Measurements from ENCODE around the gene B4GALT1.

The B4GALT1 gene

GRCh38 chr9:33147416-33148169 lies 19.5 kb downstream of the B4GALT1 start:
- no peak for TF ChIP-seq CTCF (IDR thresholded peaks at IDR 0.05; ENCODE audit: insufficient read depth, low read depth, low read length, missing control alignments)
- no peak for DNase-seq (ENCODE audit: low read depth)
- H3K4me3 ChIP-seq (ENCODE audit: low read length): no peak overlapping the region

GRCh38 chr9:33146298-33146697 lies 20.8 kb downstream of the B4GALT1 start:
- no peak overlapping the region for H3K4me3 ChIP-seq (ENCODE audit: low read length)
- no peak for DNase-seq (ENCODE audit: low read depth)
- TF ChIP-seq CTCF (IDR thresholded peaks at IDR 0.05; ENCODE audit: insufficient read depth, low read depth, low read length, missing control alignments): no peak

- TF ChIP-seq CTCF (IDR thresholded peaks at IDR 0.05; ENCODE audit: insufficient read depth, low read depth, low read length, missing control alignments): no peak
- no peak overlapping the region for H3K4me3 ChIP-seq (ENCODE audit: low read length)
- no peak for DNase-seq (ENCODE audit: low read depth)
These were observed 22.6 kb downstream of the B4GALT1 start for GRCh38 chr9:33144551-33144950.

GRCh38 chr9:33143241-33143661 lies 23.9 kb downstream of the B4GALT1 start:
- no peak overlapping the region for H3K4me3 ChIP-seq (ENCODE audit: low read length)
- TF ChIP-seq CTCF (IDR thresholded peaks at IDR 0.05; ENCODE audit: insufficient read depth, low read depth, low read length, missing control alignments): no peak
- peak; percentile 66 for DNase-seq (ENCODE audit: low read depth)

- no peak overlapping the region for H3K4me3 ChIP-seq (ENCODE audit: low read length)
- TF ChIP-seq CTCF (IDR thresholded peaks at IDR 0.05; ENCODE audit: insufficient read depth, low read depth, low read length, missing control alignments): no peak
- no peak for DNase-seq (ENCODE audit: low read depth)
These were observed 24.6 kb downstream of the B4GALT1 start for GRCh38 chr9:33142535-33142934.

GRCh38 chr9:33140401-33141360 lies 26.5 kb downstream of the B4GALT1 start:
- no peak for TF ChIP-seq CTCF (IDR thresholded peaks at IDR 0.05; ENCODE audit: insufficient read depth, low read depth, low read length, missing control alignments)
- no peak for DNase-seq (ENCODE audit: low read depth)
- no peak overlapping the region for H3K4me3 ChIP-seq (ENCODE audit: low read length)
